GM12874 (cell line): ENCODE data around the gene TTC39B.

Experiments
- TF ChIP-seq, protein P1 (sequence below): IDR thresholded peaks from 2 replicates; pipeline ENCODE4 v1.5.1; 2011; ENCODE audit warnings: low read depth, mild to moderate bottlenecking, control low read depth, low read length, moderate library complexity; ENCODE audit not compliant: insufficient read depth

The TTC39B gene

DNA sequence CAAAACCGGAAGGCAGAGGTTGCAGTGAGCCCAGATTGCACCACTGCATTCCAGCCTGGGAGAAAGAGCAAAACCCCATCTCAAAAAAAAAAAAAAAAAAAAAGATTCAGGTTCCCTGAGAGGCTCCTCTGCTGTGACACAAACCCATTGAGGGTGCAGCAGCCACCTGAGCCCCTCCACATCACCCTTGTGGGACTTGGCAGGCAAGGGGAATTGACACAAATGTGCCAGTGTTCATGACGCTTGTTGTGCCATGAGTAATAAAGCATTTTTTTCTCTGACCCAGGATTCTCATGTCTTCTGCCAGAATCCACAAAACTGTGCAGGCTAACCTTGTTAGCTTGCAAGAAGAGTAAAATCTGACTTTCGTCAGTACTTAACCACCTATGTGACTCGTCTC lies 149.6 kb downstream of the TTC39B start:
- TF ChIP-seq, protein P1, sequence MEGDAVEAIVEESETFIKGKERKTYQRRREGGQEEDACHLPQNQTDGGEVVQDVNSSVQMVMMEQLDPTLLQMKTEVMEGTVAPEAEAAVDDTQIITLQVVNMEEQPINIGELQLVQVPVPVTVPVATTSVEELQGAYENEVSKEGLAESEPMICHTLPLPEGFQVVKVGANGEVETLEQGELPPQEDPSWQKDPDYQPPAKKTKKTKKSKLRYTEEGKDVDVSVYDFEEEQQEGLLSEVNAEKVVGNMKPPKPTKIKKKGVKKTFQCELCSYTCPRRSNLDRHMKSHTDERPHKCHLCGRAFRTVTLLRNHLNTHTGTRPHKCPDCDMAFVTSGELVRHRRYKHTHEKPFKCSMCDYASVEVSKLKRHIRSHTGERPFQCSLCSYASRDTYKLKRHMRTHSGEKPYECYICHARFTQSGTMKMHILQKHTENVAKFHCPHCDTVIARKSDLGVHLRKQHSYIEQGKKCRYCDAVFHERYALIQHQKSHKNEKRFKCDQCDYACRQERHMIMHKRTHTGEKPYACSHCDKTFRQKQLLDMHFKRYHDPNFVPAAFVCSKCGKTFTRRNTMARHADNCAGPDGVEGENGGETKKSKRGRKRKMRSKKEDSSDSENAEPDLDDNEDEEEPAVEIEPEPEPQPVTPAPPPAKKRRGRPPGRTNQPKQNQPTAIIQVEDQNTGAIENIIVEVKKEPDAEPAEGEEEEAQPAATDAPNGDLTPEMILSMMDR: no peak

DNA sequence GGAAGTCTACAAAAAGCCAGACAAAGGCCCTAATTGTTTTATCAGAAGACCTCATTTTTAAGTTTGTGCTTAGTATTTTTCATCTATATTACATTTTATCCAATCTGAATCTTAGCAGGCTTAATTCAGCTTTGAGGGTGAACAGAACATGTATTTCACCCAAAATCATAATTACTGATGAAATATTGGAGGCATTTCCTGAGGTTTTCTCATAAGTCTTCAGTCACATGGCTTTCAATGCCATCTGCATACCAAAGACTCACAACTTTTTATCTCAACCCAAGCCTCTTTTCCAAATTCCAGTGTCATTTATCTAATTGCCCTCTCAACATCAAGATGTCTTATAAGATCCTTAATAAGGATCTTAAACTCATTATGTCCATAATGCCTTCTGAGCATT lies 150.8 kb downstream of the TTC39B start:
- TF ChIP-seq, protein P1: no peak

DNA sequence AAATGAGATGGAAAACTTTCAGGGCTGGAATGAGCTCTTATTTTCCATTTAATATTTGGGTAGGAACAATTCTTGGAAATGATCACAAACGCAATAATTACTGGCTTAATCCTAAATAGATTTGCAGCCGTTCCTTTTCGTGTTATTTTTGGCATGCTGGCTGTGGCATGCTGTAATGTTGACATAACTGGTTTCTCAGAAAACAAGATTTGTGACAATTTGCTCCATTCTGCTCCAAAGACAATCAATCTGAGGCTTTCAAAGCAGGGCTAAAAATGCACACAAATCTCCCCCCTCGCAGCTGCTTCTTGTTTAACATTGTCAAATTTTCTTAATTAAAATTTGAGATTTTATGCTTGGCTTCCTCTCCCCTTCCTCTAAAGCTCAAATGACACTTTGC lies 151.2 kb downstream of the TTC39B start:
- TF ChIP-seq, protein P1: no peak

DNA sequence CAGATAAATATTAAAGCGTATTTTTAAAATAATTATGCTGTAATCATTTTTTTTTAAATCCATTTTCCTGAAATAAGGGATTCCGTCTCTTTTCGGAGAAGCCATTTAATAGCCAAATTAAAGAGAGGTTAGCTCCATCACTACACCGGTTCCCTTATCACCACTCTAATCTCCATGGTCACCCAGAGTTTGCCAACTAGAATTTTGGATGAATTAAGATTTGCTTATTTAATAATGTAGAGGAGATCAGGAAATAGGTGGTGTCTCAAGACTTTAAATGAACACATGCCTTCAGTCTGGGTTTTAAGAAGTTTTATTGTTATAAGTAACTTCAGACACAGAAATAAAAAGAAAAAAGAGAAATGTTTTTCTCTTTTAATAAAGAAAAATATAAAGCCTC lies 151.7 kb downstream of the TTC39B start:
- TF ChIP-seq, protein P1: no peak

DNA sequence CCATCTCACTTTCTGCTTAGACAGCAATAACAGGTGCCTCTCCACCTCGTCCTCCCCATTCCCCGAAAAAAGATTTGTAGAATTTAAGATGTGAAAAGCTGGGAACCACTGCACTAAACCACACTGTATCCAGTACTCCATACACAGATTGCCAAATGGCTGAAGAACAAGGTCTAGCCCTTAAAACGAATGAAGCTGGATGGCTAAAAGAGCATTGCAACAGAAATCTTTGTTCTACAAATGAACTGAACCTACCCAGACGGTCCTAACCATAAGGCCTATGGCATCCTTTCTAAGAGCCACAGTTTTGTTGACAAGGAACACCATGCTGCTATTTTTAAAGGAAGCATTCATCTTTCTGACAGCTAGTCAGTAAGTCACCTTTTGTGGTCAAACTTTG lies 152.3 kb downstream of the TTC39B start:
- TF ChIP-seq, protein P1: no peak

DNA sequence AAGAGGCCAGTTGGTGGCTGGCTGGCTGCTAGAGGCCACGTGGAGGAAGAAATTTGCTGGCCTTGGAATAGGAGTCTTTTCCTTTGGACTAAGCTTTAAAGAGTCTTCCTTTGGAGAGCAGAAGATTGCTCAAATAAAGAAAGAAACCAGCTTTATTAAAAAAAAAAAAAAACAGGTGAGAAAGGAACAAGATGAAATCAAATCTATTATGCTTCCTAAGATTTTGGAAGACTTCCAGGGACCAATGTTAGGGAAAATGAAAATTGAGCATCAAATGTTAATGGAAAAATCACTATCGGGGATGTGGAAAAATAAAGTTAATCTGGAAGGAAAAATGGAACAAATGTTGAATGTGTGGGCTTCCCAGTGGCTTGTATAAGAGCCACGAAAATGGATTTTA lies 153.1 kb downstream of the TTC39B start:
- TF ChIP-seq, protein P1: no peak

DNA sequence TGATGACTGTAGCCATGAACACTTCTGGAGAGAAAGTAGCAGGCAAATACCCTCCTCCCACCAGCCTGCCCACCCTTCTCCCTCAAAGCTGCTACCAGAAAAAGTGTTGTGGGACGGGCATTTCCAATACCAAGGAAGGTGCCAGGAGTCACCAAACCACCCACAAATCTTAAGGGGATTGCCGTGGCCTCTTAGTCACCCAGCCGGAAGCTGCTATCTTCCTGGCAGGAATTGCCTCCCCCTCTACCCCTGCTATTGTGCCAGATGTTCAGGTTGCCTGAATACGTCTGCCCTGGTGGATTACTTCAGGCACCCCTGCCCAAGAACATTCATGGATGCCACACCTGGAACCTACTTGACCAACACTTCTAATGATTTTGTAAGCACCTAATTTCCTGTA lies 156.1 kb downstream of the TTC39B start:
- TF ChIP-seq, protein P1: no peak

DNA sequence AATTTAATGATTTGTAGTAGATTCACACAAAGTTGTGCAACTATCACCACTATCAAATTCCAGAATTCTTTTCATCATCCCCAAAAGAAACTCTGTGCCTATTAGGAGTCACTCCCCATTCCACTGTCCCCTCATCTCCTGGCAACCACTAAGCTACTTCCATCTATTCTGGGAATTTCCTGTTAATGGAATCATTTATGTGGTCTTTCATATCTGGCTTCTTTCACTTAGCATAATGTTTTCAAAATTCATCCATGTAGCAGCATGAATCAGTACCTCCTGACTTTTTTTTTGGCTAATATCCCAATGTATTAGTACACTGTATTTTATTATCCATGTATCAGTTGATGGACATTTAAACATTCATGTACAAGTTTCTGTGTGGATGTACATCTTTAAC lies 157.6 kb downstream of the TTC39B start:
- TF ChIP-seq, protein P1: no peak
